ENCODE results near the gene TFIP11.

The TFIP11 gene

GRCh38 chr22:26512149-26512793 is at the start of gene TFIP11:
Gene TFIP11, minus strand, starts transcription at chr22:26512473. Its CDS starts 2,201 bp downstream, at chr22:26510272.
- peak; percentile 84 to 89 for DNase-seq

- no peak for DNase-seq
Measured at GRCh38 chr22:26561756-26562417, 49.6 kb upstream of the TFIP11 start.

- no peak for DNase-seq
Measured at GRCh38 chr22:26559961-26560575, 47.8 kb upstream of the TFIP11 start.

DNA sequence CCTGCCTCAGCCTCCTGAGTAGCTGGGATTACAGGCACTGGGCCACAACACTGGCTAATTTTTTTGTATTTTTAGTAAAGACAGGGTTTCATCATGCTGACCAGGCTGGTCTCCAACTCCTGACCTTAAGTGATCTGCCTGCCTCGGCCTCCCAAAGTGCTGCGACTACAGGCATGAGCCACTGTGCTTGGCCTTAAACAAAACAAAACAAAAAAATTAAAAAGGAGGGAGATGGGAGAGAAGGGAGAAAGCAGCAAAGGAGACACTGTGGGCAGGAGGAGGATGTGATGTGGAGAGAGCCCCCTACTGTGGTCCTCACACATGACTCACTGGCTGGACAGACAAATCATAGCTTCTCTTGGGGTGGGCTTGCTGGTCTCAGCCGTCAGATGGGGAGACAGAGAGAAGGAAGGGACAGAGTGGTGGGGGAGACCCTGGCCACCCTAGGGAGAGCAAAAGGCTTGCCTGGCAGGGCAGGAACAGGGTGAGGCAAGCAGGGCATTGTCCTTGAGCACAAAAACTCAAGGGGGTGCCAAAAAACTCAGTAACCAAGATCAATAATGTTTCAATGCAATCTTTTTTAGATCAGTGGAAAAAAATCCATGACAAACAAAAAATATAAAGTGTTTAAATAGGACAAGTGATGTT is 46.1 kb upstream of the TFIP11 start:
- no peak for DNase-seq

DNA sequence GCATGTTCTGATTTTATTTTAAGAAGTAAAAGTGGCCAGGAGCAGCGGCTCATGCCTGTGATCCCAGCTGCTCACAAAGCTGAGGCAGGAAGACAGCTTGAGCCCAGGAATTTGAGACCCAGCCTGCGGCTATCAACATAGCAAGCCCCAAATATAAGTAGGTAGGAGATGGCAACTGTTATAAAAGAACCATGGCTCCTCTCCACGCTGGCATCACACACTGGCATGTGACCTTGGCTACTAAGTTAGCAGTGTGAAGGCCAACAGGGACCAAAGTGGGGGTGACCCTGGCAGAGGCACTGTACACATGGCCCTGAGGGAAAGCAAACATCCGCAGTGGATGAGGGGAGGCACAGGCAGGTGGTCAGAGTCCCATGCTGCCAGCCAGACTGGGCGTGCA is 44.6 kb upstream of the TFIP11 start:
- DNase-seq = no peak

- no peak for DNase-seq
Measured at GRCh38 chr22:26555478-26555877, 43.2 kb upstream of the TFIP11 start.

DNA sequence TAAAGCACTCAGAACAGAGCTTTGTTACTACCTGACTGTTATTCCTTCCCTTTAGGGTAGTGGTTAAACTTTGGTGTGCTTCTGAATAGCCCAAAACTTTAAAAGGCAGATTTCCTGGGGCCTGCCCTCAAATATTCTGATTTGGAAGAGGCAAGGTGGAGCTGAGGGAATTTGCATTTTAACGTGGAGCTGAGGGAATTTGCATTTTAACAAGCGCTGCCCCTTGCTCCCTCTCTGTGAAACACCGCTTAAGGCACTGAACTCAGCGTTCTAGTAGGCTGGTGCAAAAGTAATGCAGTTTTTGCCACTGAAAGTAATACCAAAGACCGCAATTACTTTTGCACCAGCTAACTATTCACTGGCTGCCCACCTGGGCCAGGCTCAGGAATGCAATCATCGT is 42.7 kb upstream of the TFIP11 start:
- no peak for DNase-seq

- no peak for DNase-seq
Measured at GRCh38 chr22:26553056-26553752, 40.9 kb upstream of the TFIP11 start.

DNA sequence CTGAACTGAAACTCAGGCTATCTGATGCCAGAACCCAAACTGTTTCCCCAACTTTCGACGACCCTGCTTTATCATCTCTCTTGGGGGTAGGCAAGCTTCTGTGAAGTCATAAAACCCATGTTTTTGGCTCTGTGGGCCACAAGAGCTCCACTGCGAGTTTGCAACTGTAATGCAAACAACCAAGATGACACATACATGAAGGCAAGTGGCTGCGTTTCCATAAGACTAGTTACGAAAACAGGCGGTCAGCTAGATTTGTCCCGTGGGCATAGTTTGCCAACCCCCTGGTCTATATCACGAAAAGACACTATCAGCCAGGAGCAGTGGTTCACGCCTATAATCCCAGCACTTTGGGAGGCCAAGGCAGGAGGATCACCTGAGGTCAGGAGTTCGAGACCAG is 40.2 kb upstream of the TFIP11 start:
- no peak for DNase-seq

DNA sequence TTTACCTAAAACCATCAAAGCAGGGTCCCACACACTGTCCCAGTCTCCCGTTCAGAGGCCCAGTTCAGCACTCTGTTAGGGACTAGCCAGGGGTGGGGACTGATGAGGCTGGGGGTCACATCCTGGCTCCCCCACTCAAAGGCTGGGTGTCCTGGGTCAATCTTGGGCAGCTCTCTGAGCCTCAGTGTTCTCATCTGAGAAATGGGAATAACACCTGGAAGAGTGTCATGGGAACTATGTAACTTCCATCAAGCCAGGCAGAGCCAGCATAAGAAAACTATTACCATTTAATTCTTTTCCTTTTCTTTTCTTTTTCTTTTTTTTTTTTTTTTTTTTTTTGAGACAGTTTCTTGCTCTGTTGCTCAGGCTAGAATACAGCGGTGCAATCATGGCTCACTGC is 39.3 kb upstream of the TFIP11 start:
- no peak for DNase-seq

- DNase-seq = no peak
Measured at GRCh38 chr22:26550498-26551033, 38.3 kb upstream of the TFIP11 start.

- no peak for DNase-seq
Measured at GRCh38 chr22:26549902-26550497, 37.7 kb upstream of the TFIP11 start.

DNA sequence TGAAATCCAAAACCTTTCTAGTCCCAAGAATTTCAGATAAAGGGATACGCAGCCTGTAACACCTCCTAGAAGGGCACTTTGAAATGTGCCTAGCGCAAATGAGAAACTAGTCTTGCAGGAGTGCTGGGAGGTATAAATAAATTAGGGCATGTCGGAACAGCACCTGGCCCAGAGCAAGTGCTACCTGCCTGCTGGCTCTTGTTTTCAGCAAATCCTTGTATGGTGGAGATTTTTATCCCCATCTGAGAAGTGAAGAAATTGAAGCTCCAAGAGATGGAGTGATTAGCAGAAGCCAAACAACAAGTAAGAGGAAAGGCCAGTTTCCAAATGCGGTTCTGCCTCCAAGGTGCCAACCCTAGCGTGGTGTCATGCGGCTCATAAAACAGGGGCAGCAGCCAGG is 36.7 kb upstream of the TFIP11 start:
- DNase-seq = no peak

DNA sequence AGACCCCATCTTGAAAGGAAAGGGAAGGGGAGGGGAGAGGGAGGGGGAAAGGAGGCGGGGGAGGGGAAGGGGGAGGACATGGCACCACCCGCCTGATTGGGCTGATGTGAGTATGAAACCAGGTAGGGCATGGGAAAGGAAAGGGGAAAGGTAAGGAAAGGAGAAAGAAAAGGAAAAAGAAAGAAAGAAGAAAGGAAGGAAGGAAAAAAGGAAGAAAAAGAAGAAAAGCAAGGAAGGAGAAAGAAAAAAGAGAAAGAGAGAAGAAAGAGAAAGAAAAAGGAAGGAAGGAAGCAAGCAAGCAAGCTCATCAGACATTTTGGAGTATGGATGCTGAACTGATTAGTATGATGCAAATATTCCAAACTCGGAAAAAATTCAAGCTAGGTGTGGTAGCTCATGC is 36.0 kb upstream of the TFIP11 start:
- no peak for DNase-seq

DNA sequence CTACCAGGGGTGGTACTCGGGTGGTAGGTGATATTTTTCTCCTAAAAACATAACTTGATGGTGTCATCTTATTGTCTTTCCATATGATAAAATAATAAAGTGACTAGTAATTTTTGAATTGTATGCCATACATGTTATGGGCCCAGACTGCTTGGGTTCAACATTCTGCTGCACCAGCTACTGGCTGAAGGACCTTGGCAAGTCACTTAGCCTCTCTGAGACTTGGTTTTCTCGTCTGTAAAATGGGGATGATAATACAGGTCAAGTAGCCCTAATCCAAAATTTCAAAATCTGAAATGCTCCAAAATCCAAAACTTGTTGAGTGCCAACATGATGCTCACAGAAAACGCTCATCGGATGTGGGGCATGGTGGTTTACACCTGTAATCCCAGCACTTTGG is 35.6 kb upstream of the TFIP11 start:
- no peak for DNase-seq

GRCh38 chr22:26547426-26547825 is 35.2 kb upstream of the TFIP11 start:
- DNase-seq = peak in 1 of 2 donors; percentile 3

DNA sequence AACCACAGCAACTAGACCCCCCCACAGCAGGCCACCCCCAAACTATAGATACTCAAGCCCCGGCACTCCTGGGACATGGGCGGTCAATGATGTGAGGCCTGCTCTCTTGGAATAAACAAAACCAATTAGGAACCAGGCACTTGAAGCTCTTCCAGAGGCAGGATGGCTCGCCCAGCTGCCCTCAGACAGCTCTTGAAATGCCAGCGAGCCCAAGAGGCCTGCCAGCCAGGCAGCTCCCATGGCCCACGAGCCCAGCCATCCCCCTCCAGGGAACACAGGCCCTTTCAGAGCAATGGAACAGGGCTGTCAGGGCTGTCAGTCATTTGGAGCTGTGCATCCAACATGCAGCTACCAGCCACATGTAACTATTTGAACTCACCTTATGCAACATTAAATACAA is 34.0 kb upstream of the TFIP11 start:
- DNase-seq = no peak

GRCh38 chr22:26545827-26546226 is 33.6 kb upstream of the TFIP11 start:
- no peak for DNase-seq

- DNase-seq = no peak
Measured at GRCh38 chr22:26545385-26545784, 33.1 kb upstream of the TFIP11 start.

DNA sequence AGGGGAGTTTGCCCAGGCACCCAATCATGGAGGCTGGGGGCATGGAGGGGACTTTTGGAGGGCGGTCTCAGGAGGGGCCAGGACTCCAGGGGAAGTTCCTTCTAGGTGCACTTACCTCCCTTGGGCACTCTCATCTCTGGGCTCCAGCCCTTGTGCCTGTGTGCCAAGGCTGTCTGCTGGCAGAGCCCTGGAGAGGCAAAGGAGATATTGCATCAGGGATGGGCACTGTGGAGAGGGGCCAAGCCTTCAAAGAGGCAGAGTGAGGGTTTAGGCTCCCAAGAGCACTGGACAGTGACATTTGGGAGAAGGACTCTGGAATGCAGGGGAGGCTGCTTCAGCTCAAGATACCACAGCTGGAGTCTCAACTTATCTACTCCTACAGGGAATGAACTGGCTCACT is 32.2 kb upstream of the TFIP11 start:
- no peak for DNase-seq

DNA sequence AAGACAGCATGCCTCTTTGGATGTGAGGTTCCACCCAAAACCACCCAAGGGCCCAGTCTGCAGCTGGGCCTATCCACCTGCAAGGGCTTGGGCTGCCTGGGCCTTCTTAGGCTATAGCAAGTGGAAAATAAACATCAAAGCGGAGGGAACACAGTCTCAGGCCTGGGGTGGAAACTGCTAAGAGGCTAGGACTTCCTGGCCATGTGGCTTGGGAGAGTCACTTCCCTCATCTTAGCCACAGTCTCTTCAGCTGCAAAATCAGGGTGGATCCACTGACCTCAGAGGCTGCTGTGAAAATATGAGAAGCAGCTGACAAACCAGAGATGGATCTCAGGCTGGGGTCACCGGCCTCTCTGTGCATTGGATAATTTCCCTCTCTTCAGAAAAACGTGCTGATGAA is 30.6 kb upstream of the TFIP11 start:
- DNase-seq = no peak

DNA sequence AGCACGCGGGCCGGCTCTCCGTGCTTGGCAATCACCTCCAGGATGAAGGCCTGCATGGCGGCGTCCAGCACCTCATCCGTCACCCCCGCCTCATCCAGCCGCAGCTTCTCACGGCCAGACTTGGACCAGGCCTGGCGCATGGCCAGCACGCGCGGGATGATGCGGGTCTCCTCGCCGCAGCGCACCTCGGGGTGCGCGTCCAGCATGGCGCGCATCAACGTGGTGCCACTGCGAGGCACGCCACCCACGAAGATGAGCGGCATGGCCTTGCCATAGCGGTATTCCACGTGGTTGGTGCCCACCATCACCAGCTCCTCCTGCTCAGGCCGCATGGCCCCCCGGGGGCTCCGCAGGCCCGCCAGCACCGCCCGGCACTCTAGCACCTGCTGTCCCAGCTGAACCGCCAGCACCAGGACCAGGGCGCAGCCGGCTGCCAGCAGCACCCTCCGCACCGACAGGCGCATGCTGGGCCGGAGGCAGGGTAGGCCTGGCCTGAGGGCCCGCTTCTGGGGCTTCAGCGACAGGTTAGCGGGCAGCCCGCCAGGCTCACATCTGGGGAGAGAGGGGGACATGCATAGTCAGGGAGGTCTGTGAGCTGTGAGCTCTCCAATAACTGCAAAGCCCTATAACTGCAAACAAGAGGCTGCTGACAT is 29.0 kb upstream of the TFIP11 start:
- DNase-seq = no peak

Data from activated CD4-positive, alpha-beta T cell treated with anti-CD3 and anti-CD28 coated beads for 4 hours (primary cell).